GM23248 (cell line): Measurements from ENCODE around the gene SLC26A5. TPM values are rescaled to one million over a fixed set of nuclear protein-coding genes. Genes with fewer than 3 reads are reported as not detected.

Experiments used
- DNase-seq: peaks from one replicate; pipeline ENCODE4 v3.0.0-alpha.2; 2015
- H2AFZ ChIP-seq: fragments of 200-600 bp; sonication (generic); 2 replicates; pipeline ENCODE4 v1.6.1; 2016; ENCODE audit warnings: antibody characterized with exemption
- H3F3A ChIP-seq: fragments of 200-600 bp; sonication (generic); 2 replicates; pipeline ENCODE4 v1.6.1; 2016; ENCODE audit warnings: mild to moderate bottlenecking, antibody characterized with exemption, mixed run types; ENCODE audit not compliant: insufficient read depth
- H3K27ac ChIP-seq: fragments of 200-600 bp; sonication (generic); 2 replicates; pipeline ENCODE4 v1.5.1; 2016; ENCODE audit warnings: mild to moderate bottlenecking
- H3K27me3 ChIP-seq: fragments of 200-600 bp; sonication (generic); replicated peaks from 2 replicates; pipeline ENCODE4 v1.6.1; 2016; ENCODE audit warnings: mild to moderate bottlenecking; ENCODE audit not compliant: insufficient read depth
- H3K36me3 ChIP-seq: fragments of 200-600 bp; sonication (generic); 2 replicates; pipeline ENCODE4 v1.6.1; 2016; ENCODE audit warnings: low read depth, mild to moderate bottlenecking
- H3K4me1 ChIP-seq: fragments of 200-600 bp; sonication (generic); 2 replicates; pipeline ENCODE4 v1.6.1; 2016; ENCODE audit warnings: mild to moderate bottlenecking; ENCODE audit not compliant: insufficient read depth
- H3K4me2 ChIP-seq: fragments of 200-600 bp; sonication (generic); one replicate; pipeline ENCODE4 v1.6.1; 2016; ENCODE audit warnings: mild to moderate bottlenecking; ENCODE audit not compliant: unreplicated experiment
- H3K4me3 ChIP-seq: fragments of 200-600 bp; sonication (generic); 2 replicates; pipeline ENCODE4 v1.5.1; 2016; ENCODE audit warnings: mild to moderate bottlenecking
- H3K79me2 ChIP-seq: fragments of 200-600 bp; sonication (generic); 2 replicates; pipeline ENCODE4 v1.6.1; 2016; ENCODE audit warnings: mild to moderate bottlenecking; ENCODE audit not compliant: insufficient read depth
- H3K9ac ChIP-seq: fragments of 200-600 bp; sonication (generic); 2 replicates; pipeline ENCODE4 v1.6.1; 2016; ENCODE audit warnings: mild to moderate bottlenecking
- H3K9me2 ChIP-seq: fragments of 200-600 bp; sonication (generic); 2 replicates; pipeline ENCODE4 v1.6.1; 2016; ENCODE audit warnings: mixed run types, mild to moderate bottlenecking, moderate library complexity; ENCODE audit not compliant: insufficient read depth
- H3K9me3 ChIP-seq: fragments of 200-600 bp; sonication (generic); one replicate; pipeline ENCODE4 v1.6.1; 2017; ENCODE audit warnings: low read depth
- H4K20me1 ChIP-seq: fragments of 200-600 bp; sonication (generic); 2 replicates; pipeline ENCODE4 v1.6.0; 2016; ENCODE audit not compliant: insufficient read depth
- EZH2 ChIP-seq: fragments of 200-600 bp; sonication (generic); IDR thresholded peaks from 2 replicates; pipeline ENCODE4 v1.6.1; 2018; ENCODE audit warnings: antibody characterized with exemption, mild to moderate bottlenecking; ENCODE audit not compliant: insufficient read depth, poor library complexity, severe bottlenecking
- EZH2phosphoT487 ChIP-seq: fragments of 200-600 bp; sonication (generic); IDR thresholded peaks from 2 replicates; pipeline ENCODE4 v1.6.1; 2018; ENCODE audit warnings: antibody characterized with exemption, moderate library complexity, mild to moderate bottlenecking, low read depth; ENCODE audit not compliant: insufficient read depth
- WGBS, 2 experiments: methylation state at CpG; one replicate each; pipeline ENCODE4 v1.1.6; 2015 to 2017; ENCODE audit warnings: low lambda C conversion rate in 2 of 2, low coverage in 1 of 2; ENCODE audit errors: missing lambda C conversion rate in 2 of 2; 5-methylcytosine and 5-hydroxymethylcytosine counted together
- in situ Hi-C: fragments of 300-500 bp; cut with MboI; formaldehyde crosslinking; loops from 2 replicates; pipeline ENCODE4 v1.15.0; 2020
- polyA plus RNA-seq: library from polyadenylated mRNA; unstranded; fragments of >200 nt; fragmentation: Nextera tagmentation; extraction: Ambion mirVana; gene quantifications from 2 replicates; pipeline ENCODE4 v1.2.1, GENCODE V29; 2016
- total RNA-seq: library from RNA; depleted of rRNA; stranded (reverse); fragments of >200 nt; shearing (Covaris generic); gene quantifications from 2 replicates; pipeline ENCODE4 v1.2.3, GENCODE V29; 2014

SLC26A5 gene
- total and polyA plus RNA-seq, 2 experiments from 2014 or later = not detected

GRCh38 chr7:103391150-103391549, 54.9 kb downstream of the SLC26A5 start:
- Histone ChIP-seq H3K79me2 (no peaks in the 10 kb centered on the region), H3F3A (no peaks in the 10 kb centered on the region), H2AFZ (no peak overlapping the region), H3K4me2 (no peak overlapping the region), H3K9me2 (no peaks in the 10 kb centered on the region), H3K27ac (no peak overlapping the region), H3K9ac (no peak overlapping the region), H3K9me3 (no peaks in the 10 kb centered on the region), H3K4me3 (no peak overlapping the region), H4K20me1 (no peaks in the 10 kb centered on the region), H3K36me3 (no peaks in the 10 kb centered on the region), H3K4me1 (no peaks in the 10 kb centered on the region), H3K27me3 (no peaks in the 10 kb centered on the region)
- no peak for TF ChIP-seq EZH2phosphoT487
- TF ChIP-seq EZH2 = no peak
- 72 to 74% methylated on average over 5 of the region's 5 CpGs for WGBS, 2 experiments
- no peak for DNase-seq
- in situ Hi-C loops = no loop called here

- Histone ChIP-seq H3F3A (no peaks in the 10 kb centered on the region), H3K4me3 (no peak overlapping the region), H2AFZ (no peak overlapping the region), H3K27me3 (no peaks in the 10 kb centered on the region), H3K9ac (no peak overlapping the region), H3K4me1 (no peaks in the 10 kb centered on the region), H3K27ac (no peak overlapping the region), H3K4me2 (no peak overlapping the region), H3K79me2 (no peaks in the 10 kb centered on the region), H3K9me3 (no peaks in the 10 kb centered on the region), H4K20me1 (no peaks in the 10 kb centered on the region), H3K36me3 (no peaks in the 10 kb centered on the region), H3K9me2 (no peaks in the 10 kb centered on the region)
- TF ChIP-seq EZH2phosphoT487 (no peak), EZH2 (no peak)
- in situ Hi-C loops = no loop called here
- WGBS, 2 experiments = 30 to 32% methylated on average over 3 of the region's 3 CpGs
- no peak for DNase-seq
These were observed 56.7 kb downstream of the SLC26A5 start for GRCh38 chr7:103389263-103389662.

- no peak overlapping the region for H3K4me3 ChIP-seq
- no peak overlapping the region for H3K9ac ChIP-seq
- no peak overlapping the region for H3K27ac ChIP-seq
- WGBS, 2 experiments = 64 to 68% methylated on average over 4 of the region's 4 CpGs
- no peak overlapping the region for H2AFZ ChIP-seq
- H3K9me2 ChIP-seq = no peaks in the 10 kb centered on the region
- H3K27me3 ChIP-seq = no peaks in the 10 kb centered on the region
- in situ Hi-C loops = no loop called here
- no peaks in the 10 kb centered on the region for H3K79me2 ChIP-seq
- no peaks in the 10 kb centered on the region for H3K36me3 ChIP-seq
- no peak for DNase-seq
- H3K4me2 ChIP-seq = no peak overlapping the region
- no peaks in the 10 kb centered on the region for H3F3A ChIP-seq
- H4K20me1 ChIP-seq = no peaks in the 10 kb centered on the region
- no peaks in the 10 kb centered on the region for H3K9me3 ChIP-seq
- no peaks in the 10 kb centered on the region for H3K4me1 ChIP-seq
- no peak for TF ChIP-seq EZH2phosphoT487
- no peak for TF ChIP-seq EZH2
These were observed 57.4 kb downstream of the SLC26A5 start for GRCh38 chr7:103388469-103389140.

- Histone ChIP-seq H3K4me3 (no peak overlapping the region), H3K27me3 (no peaks in the 10 kb centered on the region), H3K4me2 (no peak overlapping the region), H2AFZ (no peak overlapping the region), H3F3A (no peaks in the 10 kb centered on the region), H3K79me2 (no peaks in the 10 kb centered on the region), H3K36me3 (no peaks in the 10 kb centered on the region), H3K27ac (no peak overlapping the region), H3K9ac (no peak overlapping the region), H3K9me2 (no peaks in the 10 kb centered on the region), H4K20me1 (no peaks in the 10 kb centered on the region), H3K9me3 (no peaks in the 10 kb centered on the region), H3K4me1 (no peaks in the 10 kb centered on the region)
- no peak for DNase-seq
- 80 to 83% methylated on average over 1 of the region's 1 CpG for WGBS, 2 experiments
- TF ChIP-seq EZH2 (no peak), EZH2phosphoT487 (no peak)
- in situ Hi-C loops = no loop called here
These were observed 58.8 kb downstream of the SLC26A5 start for GRCh38 chr7:103387242-103387641.
